Measurements from ENCODE around the gene SRGAP3.

SRGAP3 gene

DNA sequence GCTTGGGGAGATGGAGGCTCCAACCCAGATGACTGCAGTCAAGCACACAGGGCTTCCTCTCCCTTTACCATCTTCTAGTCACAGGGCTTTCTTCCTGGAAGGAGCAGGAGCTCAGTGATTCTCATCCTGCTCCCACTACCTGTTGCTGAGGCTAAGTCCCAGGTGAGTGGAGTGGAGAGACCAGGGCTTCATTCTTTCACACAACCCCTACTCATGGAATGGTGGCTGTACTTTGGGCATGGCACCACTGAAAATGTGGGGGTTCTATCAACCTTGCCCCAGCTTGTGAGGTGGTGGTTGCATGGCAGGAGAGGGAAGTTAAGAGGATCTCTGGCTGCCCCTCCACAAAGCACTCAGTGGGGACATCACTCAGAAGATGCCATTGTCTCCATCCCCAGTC, 249.4 kb downstream of the SRGAP3 start:
- H3K4me3 ChIP-seq (replicated peaks; ENCODE audit: low read depth, low read length) = no peak overlapping the region
- no peak for DNase-seq (ENCODE audit: low read depth)
- TF ChIP-seq, protein P1, sequence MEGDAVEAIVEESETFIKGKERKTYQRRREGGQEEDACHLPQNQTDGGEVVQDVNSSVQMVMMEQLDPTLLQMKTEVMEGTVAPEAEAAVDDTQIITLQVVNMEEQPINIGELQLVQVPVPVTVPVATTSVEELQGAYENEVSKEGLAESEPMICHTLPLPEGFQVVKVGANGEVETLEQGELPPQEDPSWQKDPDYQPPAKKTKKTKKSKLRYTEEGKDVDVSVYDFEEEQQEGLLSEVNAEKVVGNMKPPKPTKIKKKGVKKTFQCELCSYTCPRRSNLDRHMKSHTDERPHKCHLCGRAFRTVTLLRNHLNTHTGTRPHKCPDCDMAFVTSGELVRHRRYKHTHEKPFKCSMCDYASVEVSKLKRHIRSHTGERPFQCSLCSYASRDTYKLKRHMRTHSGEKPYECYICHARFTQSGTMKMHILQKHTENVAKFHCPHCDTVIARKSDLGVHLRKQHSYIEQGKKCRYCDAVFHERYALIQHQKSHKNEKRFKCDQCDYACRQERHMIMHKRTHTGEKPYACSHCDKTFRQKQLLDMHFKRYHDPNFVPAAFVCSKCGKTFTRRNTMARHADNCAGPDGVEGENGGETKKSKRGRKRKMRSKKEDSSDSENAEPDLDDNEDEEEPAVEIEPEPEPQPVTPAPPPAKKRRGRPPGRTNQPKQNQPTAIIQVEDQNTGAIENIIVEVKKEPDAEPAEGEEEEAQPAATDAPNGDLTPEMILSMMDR (IDR thresholded peaks at IDR 0.05; ENCODE audit: low read length, missing control alignments) = no peak

DNA sequence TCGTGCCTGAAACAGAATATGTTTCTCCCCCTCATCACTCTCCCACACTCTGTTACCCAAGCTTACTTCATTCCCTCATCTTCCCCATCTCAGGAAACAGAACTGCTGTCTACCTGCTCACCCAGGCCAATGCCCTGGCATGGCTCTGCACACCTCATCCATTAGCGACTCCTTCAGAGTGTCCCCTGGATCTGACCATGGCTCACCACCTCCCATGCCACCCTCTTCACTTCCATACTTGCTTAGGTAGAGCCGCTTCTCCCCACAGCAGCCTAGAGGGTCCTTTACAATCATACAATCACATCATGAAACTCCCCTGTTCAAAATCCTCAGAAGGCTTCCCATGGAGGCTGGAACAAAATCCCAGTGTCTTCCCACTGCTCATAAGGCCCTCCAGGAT, 252.3 kb downstream of the SRGAP3 start:
- DNase-seq (ENCODE audit: low read depth) = no peak
- no peak overlapping the region for H3K4me3 ChIP-seq (replicated peaks; ENCODE audit: low read depth, low read length)
- TF ChIP-seq, protein P1 (IDR thresholded peaks at IDR 0.05; ENCODE audit: low read length, missing control alignments) = no peak

DNA sequence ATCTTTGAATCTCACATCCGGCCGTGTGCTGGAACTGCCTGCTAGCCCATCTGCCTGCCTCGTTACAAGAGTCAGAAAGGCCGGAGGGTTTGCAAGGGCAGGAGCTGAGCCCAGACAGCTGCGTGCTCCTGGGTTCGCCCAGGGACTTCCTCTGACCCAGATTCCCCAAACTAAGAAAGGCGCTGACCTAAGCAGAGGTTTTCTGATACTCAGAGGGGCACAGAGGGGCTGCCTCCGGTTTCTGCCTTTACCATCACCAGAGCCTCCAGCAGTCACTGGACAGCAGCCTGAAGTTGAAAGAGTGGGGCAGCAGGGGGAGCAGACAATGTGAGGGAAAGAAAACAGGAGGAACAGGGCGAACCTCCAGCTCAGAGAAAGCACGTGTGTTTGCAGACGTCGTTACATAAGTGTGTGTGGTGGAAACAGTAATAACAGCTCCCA, 252.7 kb downstream of the SRGAP3 start:
- DNase-seq (ENCODE audit: low read depth) = peak; percentile 40
- H3K4me3 ChIP-seq (replicated peaks; ENCODE audit: low read depth, low read length) = no peak overlapping the region
- TF ChIP-seq, protein P1 (IDR thresholded peaks at IDR 0.05; ENCODE audit: low read length, missing control alignments) = peak; percentile 27

DNA sequence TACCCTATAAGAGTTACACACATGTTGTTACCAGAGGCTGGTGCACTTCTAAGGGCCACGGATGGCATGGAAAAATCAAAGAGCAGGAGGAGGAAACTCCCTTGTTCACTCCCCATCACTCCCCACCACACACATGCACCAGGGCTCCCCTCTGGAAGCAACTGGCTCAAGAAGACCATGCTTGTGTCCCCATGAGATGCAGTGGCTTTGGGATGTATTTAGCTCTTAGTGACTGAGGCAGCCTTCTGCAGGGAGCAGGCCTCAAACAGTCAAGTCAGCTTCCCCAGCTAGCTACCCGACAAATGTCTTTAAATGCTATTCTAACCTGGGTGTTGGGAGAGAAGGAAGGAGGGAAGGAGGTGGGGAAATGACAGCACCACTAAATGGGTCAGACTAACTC, 253.2 kb downstream of the SRGAP3 start:
- no peak overlapping the region for H3K4me3 ChIP-seq (replicated peaks; ENCODE audit: low read depth, low read length)
- no peak for DNase-seq (ENCODE audit: low read depth)
- TF ChIP-seq, protein P1 (IDR thresholded peaks at IDR 0.05; ENCODE audit: low read length, missing control alignments) = no peak

DNA sequence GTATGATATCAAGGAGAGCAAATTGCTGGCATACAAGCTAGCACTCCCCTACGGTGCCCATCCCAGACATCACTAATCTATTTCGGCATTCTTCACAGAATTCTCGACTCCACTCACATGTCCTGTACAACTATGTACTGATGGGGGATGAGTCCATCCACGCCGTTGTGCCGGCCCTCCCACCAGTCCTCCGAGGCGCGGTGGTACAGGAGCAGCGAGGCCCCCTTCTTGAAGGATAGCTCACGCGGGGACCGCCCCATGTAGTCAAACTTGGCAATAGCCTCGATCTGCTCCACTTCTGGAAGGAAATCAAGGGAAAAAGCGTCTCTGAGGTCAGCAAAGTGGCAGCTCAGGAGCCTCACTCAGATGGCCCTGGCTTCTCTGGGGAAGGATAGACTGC, 255.2 kb downstream of the SRGAP3 start:
- DNase-seq (ENCODE audit: low read depth) = no peak
- H3K4me3 ChIP-seq (replicated peaks; ENCODE audit: low read depth, low read length) = no peak overlapping the region
- TF ChIP-seq, protein P1 (IDR thresholded peaks at IDR 0.05; ENCODE audit: low read length, missing control alignments) = no peak

DNA sequence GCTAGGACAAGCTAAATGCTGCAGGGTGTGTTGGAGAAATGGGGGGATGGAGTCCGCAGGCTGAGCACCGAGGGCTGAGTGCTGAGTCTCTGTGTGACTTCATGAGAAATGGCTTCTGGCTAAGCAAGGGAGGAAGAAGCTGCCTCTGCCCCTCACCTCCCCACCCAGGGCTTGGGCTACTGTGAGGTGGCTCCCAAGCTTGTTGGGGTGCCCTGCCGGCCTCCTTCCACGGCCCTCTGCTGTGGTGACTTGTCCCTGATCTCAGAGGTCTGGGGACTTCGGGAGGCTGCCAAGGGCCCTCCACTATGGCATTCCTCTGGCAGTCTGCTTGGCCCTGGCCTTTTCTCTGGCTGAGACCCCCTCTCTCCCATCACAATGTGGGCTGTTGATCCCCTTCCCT, 256.1 kb downstream of the SRGAP3 start:
- no peak overlapping the region for H3K4me3 ChIP-seq (replicated peaks; ENCODE audit: low read depth, low read length)
- DNase-seq (ENCODE audit: low read depth) = no peak
- TF ChIP-seq, protein P1 (IDR thresholded peaks at IDR 0.05; ENCODE audit: low read length, missing control alignments) = no peak

DNA sequence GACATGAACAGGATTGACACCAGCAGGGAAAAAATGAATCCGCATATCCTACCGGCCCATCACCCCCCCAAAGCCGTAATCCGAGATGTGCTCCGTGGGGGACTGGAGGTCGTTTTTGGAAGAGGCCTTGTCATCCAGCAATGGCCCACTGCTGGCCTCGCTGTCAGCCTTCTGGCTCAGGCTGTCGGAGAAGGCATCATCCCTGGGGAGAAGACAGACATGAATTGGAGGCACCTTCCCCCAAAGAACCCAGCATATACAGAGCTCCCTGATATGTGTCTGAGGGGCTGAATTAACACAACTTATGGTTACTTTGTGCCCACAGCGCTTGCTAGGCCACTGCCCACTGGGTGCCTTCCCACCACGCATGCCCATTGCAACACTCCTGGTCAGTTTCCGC, 256.6 kb downstream of the SRGAP3 start:
- no peak for DNase-seq (ENCODE audit: low read depth)
- TF ChIP-seq, protein P1 (IDR thresholded peaks at IDR 0.05; ENCODE audit: low read length, missing control alignments) = no peak
- H3K4me3 ChIP-seq (replicated peaks; ENCODE audit: low read depth, low read length) = no peak overlapping the region
